IPS DF 6.9 (cell line): ENCODE measurements around the gene PTPN1.
"Not testable (repeated sequence)": the region's sequence is repeated elsewhere in the genome, so short reads cannot be mapped to it uniquely, and the experiment has no call there.

Source experiments
- DNase-seq: peaks from one replicate; pipeline ENCODE4 v3.0.0-alpha.2; 2013; ENCODE audit warnings: low read depth, low spot score
- H3K27ac ChIP-seq: one replicate; pipeline ENCODE4 v1.5.1; 2013; ENCODE audit warnings: low read length, control low read depth
- H3K27me3 ChIP-seq: 2 replicates; pipeline ENCODE4 v1.6.1; 2013; ENCODE audit warnings: mild to moderate bottlenecking, low read length; ENCODE audit not compliant: control insufficient read depth, insufficient read depth
- H3K36me3 ChIP-seq: 2 replicates; pipeline ENCODE4 v1.6.1; 2013; ENCODE audit warnings: low read length; ENCODE audit not compliant: control insufficient read depth, insufficient read depth
- H3K4me1 ChIP-seq: 2 replicates; pipeline ENCODE4 v1.6.1; 2013; ENCODE audit warnings: low read length; ENCODE audit not compliant: control insufficient read depth, insufficient read depth
- H3K4me3 ChIP-seq: 2 replicates; pipeline ENCODE4 v1.5.1; 2013; ENCODE audit warnings: mild to moderate bottlenecking, low read length
- H3K9me3 ChIP-seq: 2 replicates; pipeline ENCODE4 v1.6.1; 2013; ENCODE audit warnings: low read length, inconsistent platforms; ENCODE audit not compliant: control insufficient read depth, insufficient read depth
- WGBS: extraction: QIAGEN DNeasy Blood & Tissue Kit; methylation state at CpG from one replicate; pipeline ENCODE4 v1.1.7; 2013; ENCODE audit warnings: mixed read lengths, missing lambda C conversion rate; ENCODE audit not compliant: insufficient read length, insufficient coverage; 5-methylcytosine and 5-hydroxymethylcytosine counted together

PTPN1 gene

GRCh38 chr20:50593005-50593335, 82.8 kb downstream of the PTPN1 start:
- Histone ChIP-seq H3K4me1 (no peaks in the 10 kb centered on the region), H3K9me3 (no peaks in the 10 kb centered on the region), H3K36me3 (no peaks in the 10 kb centered on the region), H3K27me3 (no peaks in the 10 kb centered on the region), H3K4me3 (no peak overlapping the region), H3K27ac (no peak overlapping the region)
- no CpG with 5 or more reads among the region's 9 CpGs for WGBS
- no peak for DNase-seq

- H3K27ac ChIP-seq, result no peak overlapping the region
- H3K9me3 ChIP-seq, result no peaks in the 10 kb centered on the region
- no CpG with 5 or more reads among the region's 11 CpGs for WGBS
- no peaks in the 10 kb centered on the region for H3K36me3 ChIP-seq
- DNase-seq, result no peak
- no peaks in the 10 kb centered on the region for H3K4me1 ChIP-seq
- no peaks in the 10 kb centered on the region for H3K27me3 ChIP-seq
- no peak overlapping the region for H3K4me3 ChIP-seq
Measured at GRCh38 chr20:50594231-50594590, 84.0 kb downstream of the PTPN1 start.

DNA sequence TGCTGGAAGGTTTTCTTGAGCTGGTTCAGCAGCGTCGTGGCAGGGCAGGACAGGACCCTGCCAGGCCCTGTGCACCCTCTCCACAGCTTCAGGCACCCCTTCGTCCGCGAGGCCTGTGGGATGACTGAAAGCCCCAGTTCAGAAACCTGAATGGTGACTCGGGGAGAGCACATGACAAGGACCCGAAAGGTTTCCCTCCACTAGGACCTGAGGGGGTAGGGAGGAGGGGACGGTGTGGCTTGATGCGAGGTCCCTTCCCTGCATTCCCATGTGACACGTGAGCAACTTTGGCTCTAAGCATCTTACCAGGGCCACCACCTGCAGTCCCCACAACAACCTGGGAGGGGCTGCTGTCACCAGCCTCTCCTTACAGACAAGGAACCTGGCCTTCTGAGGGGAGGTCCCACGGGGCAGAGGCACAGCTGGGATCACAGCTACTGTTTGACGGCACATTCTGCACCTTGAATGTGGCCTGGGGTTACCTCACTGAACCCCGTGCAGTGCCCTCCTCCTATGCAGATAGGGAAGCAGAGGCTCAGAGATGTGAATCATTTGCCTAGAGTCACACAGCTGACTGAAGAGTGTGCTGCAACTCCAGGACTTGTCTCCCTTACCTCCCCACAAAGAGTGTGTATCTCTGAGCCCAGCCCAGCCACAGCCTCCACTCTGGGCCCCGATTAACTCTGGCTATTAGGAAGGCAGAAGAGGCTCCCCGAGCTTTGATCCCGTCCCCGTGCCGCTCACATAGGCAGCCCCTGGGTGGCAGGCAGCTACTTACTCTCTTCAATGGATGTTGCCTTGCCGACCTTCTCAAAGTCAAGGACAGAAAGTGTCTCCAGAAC, 84.6 kb downstream of the PTPN1 start:
- H3K9me3 ChIP-seq, result no peaks in the 10 kb centered on the region
- DNase-seq, result no peak
- H3K27me3 ChIP-seq, result no peaks in the 10 kb centered on the region

GRCh38 chr20:50595433-50595895, 85.3 kb downstream of the PTPN1 start:
- DNase-seq, result no peak

More for the DNA sequence above, 84.6 kb downstream of the PTPN1 start:
- Histone ChIP-seq H3K4me1 (no peaks in the 10 kb centered on the region), H3K4me3 (no peak overlapping the region), H3K27ac (no peak overlapping the region), H3K36me3 (no peaks in the 10 kb centered on the region)
- WGBS, result no CpG with 5 or more reads among the region's 19 CpGs

DNA sequence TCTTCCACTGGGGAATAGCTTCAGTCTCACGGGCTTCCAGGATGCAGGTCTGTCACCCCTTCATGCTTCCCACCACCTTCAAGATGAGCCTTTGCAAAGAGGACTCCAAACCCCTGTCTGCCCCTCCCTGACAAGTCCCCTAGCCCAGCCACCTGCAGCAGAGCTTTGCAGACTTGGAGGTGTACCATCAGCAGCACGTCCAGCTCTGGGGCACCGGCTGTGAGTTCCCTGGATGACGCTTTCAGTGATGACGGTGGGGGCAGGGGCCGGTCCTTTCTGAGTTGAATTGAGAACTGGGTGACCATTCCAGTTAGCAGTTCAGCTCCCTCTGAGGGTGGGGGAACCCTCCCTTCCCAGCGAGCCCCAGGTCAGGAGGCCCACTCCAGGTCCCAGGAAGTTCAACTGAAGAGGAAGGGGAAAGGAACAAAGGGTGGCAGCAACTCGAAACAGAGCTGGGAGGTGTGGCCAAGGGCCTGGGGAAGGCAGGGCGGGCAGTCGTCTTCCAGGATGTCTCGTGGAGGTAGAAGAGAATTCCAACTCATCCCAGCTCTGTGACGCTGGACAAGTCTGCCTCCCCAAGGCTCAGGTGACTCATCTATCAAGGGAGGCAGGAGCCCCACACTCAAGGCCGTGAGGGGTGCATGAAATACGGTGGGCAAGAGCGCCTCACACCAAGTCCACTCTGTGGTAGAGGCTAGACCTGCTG, 86.0 kb downstream of the PTPN1 start:
- no peaks in the 10 kb centered on the region for H3K27me3 ChIP-seq
- H3K4me1 ChIP-seq, result no peaks in the 10 kb centered on the region
- H3K36me3 ChIP-seq, result no peaks in the 10 kb centered on the region
- no peak for DNase-seq
- H3K4me3 ChIP-seq, result no peak overlapping the region
- H3K27ac ChIP-seq, result no peak overlapping the region
- no peaks in the 10 kb centered on the region for H3K9me3 ChIP-seq
- WGBS, result no CpG with 5 or more reads among the region's 15 CpGs

More at GRCh38 chr20:50595433-50595895, 85.3 kb downstream of the PTPN1 start:
- Histone ChIP-seq H3K9me3 (no peaks in the 10 kb centered on the region), H3K36me3 (no peaks in the 10 kb centered on the region), H3K27ac (no peak overlapping the region), H3K4me1 (no peaks in the 10 kb centered on the region), H3K4me3 (no peak overlapping the region), H3K27me3 (no peaks in the 10 kb centered on the region)
- no CpG with 5 or more reads among the region's 6 CpGs for WGBS

GRCh38 chr20:50596694-50597021, 86.5 kb downstream of the PTPN1 start:
- no CpG with 5 or more reads among the region's 11 CpGs for WGBS
- H3K9me3 ChIP-seq, result no peaks in the 10 kb centered on the region
- H3K27ac ChIP-seq, result no peak overlapping the region
- H3K4me3 ChIP-seq, result no peak overlapping the region
- no peak for DNase-seq
- no peaks in the 10 kb centered on the region for H3K4me1 ChIP-seq
- H3K36me3 ChIP-seq, result no peaks in the 10 kb centered on the region
- no peaks in the 10 kb centered on the region for H3K27me3 ChIP-seq

GRCh38 chr20:50597406-50597969, 87.3 kb downstream of the PTPN1 start:
- DNase-seq, result no peak
- no peaks in the 10 kb centered on the region; the same call in 1 of the 2 replicates for H3K4me1 ChIP-seq
- WGBS, result no CpG with 5 or more reads among the region's 22 CpGs
- H3K4me3 ChIP-seq, result no peak overlapping the region
- H3K27ac ChIP-seq, result no peak overlapping the region
- no peaks in the 10 kb centered on the region for H3K27me3 ChIP-seq
- no peaks in the 10 kb centered on the region for H3K9me3 ChIP-seq
- H3K36me3 ChIP-seq, result no peaks in the 10 kb centered on the region

DNA sequence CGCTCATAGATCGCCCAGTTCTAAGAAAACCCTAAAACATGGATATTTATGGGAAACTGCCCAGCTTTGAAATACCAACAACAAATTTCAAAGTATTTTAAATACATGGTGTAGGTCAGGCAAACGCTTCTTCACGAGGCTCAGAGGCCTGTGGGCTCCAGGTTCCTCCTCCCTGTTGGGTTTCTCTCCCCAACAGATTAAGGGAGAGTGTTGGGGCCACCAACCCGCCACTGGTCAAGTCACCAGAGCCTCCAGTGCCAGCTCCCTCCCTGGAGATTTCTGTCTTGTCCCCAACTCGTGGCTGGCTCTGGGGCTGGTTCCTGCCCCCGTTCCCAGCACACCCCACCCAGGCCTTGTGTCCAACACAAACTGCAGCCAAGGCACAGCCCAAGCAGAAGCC, 87.9 kb downstream of the PTPN1 start:
- no peak overlapping the region for H3K4me3 ChIP-seq
- no peaks in the 10 kb centered on the region for H3K27me3 ChIP-seq
- no peak for DNase-seq
- H3K4me1 ChIP-seq, result no peaks in the 10 kb centered on the region; the same call in 1 of the 2 replicates
- H3K27ac ChIP-seq, result no peak overlapping the region
- WGBS, result no CpG with 5 or more reads among the region's 7 CpGs
- H3K9me3 ChIP-seq, result no peaks in the 10 kb centered on the region
- no peaks in the 10 kb centered on the region for H3K36me3 ChIP-seq

DNA sequence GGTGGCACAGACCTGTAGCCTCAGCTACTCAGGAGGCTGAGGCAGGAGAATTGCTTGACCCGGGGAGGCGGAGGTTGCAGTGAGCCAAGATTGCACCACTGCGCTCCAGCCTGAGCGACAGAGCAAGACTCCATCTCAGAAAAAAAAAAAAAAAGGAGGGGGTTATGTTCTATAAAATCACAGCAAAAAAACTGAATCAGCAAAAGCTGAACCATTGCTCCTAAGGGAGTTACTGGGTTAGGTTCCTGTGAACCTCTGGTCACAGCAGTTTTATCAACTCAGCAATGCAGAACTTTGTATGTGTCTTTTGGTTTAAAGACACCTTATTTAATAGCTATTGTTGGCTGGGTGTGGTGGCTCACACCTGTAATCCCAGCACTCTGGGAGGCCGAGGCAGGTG, 88.6 kb downstream of the PTPN1 start:
- H3K27me3 ChIP-seq, H3K27ac ChIP-seq, H3K36me3 ChIP-seq, DNase-seq, H3K4me3 ChIP-seq, H3K9me3 ChIP-seq, H3K4me1 ChIP-seq: not testable (repeated sequence)
- WGBS, result no CpG with 5 or more reads among the region's 5 CpGs

- 100% methylated on average over 2 of the region's 12 CpGs for WGBS
- Histone ChIP-seq H3K4me3 (no peak overlapping the region), H3K9me3 (no peaks in the 10 kb centered on the region), H3K4me1 (no peaks in the 10 kb centered on the region; the same call in 1 of the 2 replicates), H3K27ac (no peak overlapping the region), H3K36me3 (no peaks in the 10 kb centered on the region), H3K27me3 (no peaks in the 10 kb centered on the region)
- no peak for DNase-seq
Measured at GRCh38 chr20:50600281-50600895, 90.2 kb downstream of the PTPN1 start.
